Lung microvascular endothelial cell (primary cell): Measurements from ENCODE around the gene C1orf226. TPM values are rescaled to one million over a fixed set of nuclear protein-coding genes. Genes with fewer than 3 reads are reported as not detected.
"Not testable (repeated sequence)": the region's sequence is repeated elsewhere in the genome, so short reads cannot be mapped to it uniquely, and the experiment has no call there.

Experiments used
- DNase-seq, 2 donors: peaks; one replicate each; pipeline versions ENCODE4 v3.0.0 to v3.0.0-alpha.2; 2010; ENCODE audit warnings: low read depth in 2 of 2
- total RNA-seq: library from RNA; depleted of rRNA; stranded (reverse); fragments of >200 nt; gene quantifications from 2 replicates; pipeline ENCODE4 v1.2.1, GENCODE V29; 2014

Gene C1orf226
- total RNA-seq = under 0.01 TPM in 2 replicates

- DNase-seq = no peak
These were observed at the start of gene C1orf226 for GRCh38 chr1:162381383-162381782. C1orf226 (plus strand) TSS chr1:162381728; CDS start chr1:162381902, 174 bp downstream.

- no peak for DNase-seq
These were observed 47.5 kb upstream of the C1orf226 start for GRCh38 chr1:162333991-162334390.

DNA sequence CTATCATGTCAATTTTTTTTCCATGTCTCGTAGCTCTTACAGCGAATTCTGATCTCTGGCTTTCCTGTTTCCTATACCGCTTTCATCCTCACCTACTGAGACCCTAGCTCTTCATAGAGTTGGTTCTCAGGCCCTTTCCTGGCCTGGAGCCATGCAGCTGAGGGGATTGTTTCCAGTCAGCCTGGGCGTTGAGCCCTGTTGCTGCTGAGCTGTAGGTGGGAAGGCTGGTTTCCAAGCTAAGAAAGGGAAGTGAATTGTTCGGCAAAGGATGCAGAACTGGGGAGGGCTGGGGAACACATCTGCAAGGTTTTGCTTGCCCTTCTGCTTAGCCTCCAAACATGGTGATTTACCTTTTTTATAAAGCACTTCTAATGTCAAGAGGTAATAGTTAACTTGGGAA, 46.4 kb upstream of the C1orf226 start:
- DNase-seq = peak; percentile 45 to 61

DNA sequence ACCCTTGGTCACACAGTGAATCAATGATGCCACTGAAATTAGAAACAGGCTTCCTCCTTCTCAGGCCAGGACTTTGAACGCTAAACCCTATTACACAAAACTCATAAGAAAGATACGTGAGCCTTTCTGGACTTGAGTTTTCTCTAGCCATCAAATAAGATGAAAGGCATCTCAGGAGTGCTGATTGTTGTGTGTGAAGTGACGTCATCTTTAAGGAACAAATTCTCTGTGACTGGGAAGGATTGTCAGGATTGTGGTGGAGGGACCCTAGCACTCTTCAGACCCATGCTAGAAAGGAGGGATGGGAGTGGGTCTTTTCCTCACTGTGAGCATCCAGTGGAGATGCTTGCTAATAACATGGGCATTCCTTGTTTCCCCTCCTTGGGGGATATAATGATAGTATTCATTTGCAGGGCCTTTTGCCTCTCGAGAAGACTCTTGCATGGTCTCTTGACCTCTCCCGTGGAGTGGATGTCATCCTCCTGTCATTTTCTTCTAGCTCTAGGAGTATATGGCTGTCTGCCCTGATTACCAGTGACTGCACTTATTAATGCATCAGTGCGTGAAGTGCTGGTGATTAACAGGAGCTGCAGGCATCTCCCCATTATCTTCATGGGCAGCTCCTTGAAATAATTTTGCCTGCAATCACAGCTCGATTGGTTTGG, 44.8 kb upstream of the C1orf226 start:
- no peak for DNase-seq

DNA sequence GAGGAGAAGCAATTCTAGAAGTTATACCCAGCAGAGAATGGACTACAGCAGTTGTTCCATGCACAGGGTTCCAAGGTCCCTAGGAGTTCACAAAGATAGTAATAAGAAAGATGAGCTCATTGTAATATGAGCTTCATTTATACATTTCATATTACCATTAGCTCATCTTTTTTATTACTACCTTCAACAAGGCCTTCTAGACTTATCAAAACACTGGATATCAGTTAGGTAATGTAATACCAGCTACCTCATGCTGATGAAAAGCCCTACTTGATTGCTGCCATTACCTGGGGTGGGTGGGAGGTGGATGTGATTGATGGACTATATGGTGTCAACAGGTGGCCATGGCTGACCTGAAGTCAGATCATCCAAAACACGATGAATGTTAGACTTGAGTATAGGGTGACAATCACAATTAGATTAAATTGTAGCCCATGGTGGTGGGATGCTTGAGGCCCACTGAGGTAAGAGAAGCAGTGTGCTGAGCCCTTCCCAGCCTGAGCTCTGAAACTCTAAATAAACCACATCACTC, 39.0 kb upstream of the C1orf226 start:
- DNase-seq = no peak

GRCh38 chr1:162343470-162343869, 38.1 kb upstream of the C1orf226 start:
- DNase-seq = no peak

GRCh38 chr1:162347281-162347680, 34.2 kb upstream of the C1orf226 start:
- no peak for DNase-seq

- DNase-seq = peak; percentile 29 to 89
These were observed 31.7 kb upstream of the C1orf226 start for GRCh38 chr1:162349635-162350330.

GRCh38 chr1:162351246-162351842, 30.2 kb upstream of the C1orf226 start:
- DNase-seq = no peak

DNA sequence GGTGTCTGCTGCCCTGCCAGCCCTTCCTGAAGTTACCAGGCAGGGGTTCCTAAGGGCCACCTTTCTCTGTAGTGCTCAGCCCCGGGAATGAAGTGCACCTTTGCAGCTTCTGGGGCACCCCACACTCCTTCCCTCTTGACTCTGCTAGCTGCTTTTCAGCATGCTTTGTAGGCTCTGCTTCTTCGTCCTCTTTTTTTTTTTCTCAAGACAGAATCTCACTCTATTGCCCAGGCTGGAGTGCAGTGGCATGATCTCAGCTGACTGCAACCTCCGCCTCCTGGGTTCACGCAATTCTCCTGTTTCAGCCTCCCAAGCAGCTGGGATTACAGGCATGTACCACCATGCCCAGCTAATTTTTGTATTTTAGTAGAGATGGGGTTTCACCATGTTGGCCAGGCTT, 29.7 kb upstream of the C1orf226 start:
- DNase-seq = not testable (repeated sequence)

- no peak for DNase-seq
These were observed 28.4 kb upstream of the C1orf226 start for GRCh38 chr1:162353078-162353477.

- DNase-seq = no peak
These were observed 27.8 kb upstream of the C1orf226 start for GRCh38 chr1:162353702-162354101.

GRCh38 chr1:162357681-162358266, 23.8 kb upstream of the C1orf226 start:
- peak; percentile 45 to 56 for DNase-seq

GRCh38 chr1:162358928-162359327, 22.6 kb upstream of the C1orf226 start:
- DNase-seq = peak in 1 of 2 donors; percentile 13

DNA sequence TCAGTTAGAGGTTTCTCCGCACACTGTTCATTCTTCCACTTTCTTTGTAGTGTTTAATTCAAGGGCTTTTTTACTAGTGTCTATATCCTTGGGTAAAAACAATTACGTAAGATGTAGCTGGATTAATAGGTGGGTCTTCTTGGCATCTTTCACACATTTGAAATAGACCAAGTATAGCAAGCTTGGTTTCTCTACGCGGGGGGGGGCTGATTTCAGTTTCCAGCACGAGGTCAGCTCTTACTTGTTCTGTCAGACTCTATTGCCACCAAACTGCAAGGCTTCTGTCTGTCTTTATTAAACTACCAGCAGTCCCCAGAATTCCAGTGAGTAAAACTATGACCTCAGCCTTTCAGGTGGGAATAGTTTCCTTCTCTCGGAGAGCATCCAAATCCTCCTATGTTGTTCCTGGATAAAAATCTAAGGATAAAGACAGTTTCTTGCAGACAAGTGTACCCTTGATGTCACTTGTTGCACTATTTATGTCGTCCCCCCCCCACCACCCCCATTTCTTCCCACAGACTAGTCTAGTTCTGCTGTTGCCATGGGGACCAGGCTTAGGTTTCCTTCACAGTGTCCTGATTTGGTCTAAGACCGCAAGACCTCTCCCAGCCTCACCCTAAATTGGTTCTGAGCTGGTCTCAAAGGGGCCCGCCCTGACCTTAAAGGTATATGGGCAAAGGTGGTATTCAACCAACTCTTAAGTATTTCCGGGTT, 21.8 kb upstream of the C1orf226 start:
- no peak for DNase-seq

DNA sequence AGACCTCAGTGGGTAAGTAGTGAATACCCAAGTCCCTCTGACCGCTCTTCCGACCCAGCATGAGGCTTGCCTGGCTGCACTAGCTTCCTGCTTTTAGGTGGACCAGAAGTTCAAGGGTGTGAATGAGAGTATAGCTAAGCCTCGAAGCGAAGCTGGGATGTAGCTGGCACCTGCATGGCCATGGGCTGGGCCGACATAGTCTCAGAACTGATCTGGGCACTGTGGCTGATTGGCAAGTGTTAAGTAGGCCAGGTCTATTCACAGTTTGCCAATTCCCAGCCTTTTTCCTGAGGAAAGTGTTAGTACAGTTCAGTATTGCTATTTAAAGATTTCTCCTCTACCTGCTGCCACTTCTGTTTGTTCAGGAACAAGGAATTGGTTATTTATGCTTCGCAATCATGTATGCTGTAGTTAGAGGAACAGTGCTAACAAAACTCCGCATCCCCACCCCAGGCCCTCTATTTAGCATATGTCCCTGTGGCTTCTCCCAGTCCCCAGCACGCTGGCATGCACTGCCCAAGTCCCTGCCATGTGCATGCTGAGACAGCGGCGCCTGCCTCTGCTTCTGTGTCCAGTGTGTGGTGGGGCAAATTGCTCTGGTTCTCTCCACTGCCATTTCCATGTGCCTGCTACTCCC, 21.2 kb upstream of the C1orf226 start:
- DNase-seq = no peak

DNA sequence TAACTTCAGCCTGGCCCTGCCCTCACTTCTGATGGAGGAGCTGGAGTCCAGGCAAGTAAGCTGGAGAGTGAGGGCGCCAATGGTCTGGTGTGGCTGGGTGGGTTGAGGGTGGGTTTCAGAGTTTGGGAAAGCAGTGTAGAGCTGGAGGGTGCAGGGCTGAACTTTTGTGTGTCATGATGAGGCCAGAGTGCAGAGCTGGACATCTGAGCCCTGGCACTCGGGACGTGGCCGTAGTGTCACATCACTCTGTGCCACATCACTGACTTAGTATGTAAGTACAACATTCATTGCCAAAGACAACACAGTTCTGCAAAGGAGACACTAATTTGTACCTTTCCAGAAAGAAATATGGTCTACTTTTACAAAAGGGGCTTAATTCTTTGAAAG, 20.7 kb upstream of the C1orf226 start:
- DNase-seq = no peak

- no peak for DNase-seq
These were observed 20.2 kb upstream of the C1orf226 start for GRCh38 chr1:162361349-162361748.

DNA sequence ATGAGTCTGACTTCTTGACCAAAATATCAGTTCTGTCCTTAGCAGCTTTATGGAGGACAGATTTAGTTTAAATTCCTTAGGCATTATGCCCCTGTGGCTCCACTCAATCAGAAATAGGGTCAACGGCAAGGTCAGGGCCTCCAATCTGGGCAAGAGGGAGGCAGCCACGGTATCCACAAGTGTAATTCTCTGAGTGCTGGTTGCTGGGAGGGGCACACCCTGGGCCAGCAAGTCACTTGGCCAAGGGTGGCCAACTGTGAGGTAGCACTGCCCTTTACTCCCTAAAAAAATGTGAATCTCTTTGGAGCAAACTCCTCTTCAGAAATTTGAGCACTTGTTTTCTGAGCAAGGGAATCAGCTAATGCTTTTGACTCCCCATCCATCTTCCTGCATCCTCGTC, 17.7 kb upstream of the C1orf226 start:
- DNase-seq = no peak

GRCh38 chr1:162364498-162364897, 17.0 kb upstream of the C1orf226 start:
- no peak for DNase-seq
